ELR (cell line): ENCODE results near the gene PRKCZ.
"Not testable (repeated sequence)": the region's sequence is repeated elsewhere in the genome, so short reads cannot be mapped to it uniquely, and the experiment has no call there.

Source experiments
- DNase-seq: peaks from one replicate; pipeline ENCODE4 v3.0.0-alpha.2; 2015; ENCODE audit warnings: low read depth

PRKCZ gene

GRCh38 chr1:2115008-2115641 lies 64.9 kb downstream of the PRKCZ start:
- no peak for DNase-seq

- DNase-seq = no peak
These were observed 65.6 kb downstream of the PRKCZ start for GRCh38 chr1:2115702-2116341.

DNA sequence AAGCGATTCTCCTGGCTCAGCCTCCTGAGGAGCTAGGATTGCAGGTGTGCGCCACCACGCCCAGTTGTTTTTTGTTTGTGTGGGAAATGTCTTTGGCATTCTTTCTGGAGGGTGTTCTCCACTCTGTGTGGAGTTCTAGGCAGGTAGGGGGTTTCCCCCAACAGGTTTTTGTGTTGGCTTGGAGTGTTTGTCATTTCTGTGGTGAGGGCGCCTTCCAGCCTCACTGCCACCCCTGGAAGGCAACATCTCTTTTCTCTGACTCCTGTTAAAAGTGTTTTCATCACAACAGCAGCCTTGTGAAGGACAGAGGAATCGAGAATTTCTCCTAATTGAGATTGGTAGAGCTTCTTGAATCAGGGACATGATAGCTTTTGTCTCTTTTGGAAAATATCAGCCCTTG lies 69.7 kb downstream of the PRKCZ start:
- DNase-seq = no peak

DNA sequence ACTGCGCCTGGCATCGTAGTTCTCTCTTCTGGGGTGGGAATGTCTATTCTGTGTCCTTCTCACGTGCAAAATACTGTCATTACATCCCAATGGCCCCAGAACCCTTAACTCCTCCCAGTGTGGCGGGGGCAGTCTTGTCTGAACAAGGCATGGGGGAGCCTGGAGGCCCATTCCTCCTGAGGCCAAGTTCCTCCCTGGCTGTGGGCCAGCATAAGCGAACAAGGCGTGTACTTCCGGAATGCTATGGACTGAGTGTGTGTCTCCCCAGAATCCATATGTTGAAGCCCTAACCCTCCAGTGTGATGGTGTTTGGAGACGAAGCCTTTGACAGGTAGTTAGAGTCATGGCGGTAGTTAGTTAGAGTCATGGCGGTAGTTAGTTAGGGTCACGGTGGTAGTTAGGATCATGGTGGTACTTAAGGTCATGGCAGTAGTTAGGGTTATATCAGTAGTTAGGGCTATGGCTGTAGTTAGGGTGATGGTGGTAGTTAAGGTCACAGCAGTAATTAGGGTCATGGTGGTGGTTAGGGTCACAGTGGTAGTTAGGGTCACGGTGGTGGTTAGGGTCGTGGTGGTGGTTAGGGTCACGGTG lies 71.0 kb downstream of the PRKCZ start:
- DNase-seq = no peak

DNA sequence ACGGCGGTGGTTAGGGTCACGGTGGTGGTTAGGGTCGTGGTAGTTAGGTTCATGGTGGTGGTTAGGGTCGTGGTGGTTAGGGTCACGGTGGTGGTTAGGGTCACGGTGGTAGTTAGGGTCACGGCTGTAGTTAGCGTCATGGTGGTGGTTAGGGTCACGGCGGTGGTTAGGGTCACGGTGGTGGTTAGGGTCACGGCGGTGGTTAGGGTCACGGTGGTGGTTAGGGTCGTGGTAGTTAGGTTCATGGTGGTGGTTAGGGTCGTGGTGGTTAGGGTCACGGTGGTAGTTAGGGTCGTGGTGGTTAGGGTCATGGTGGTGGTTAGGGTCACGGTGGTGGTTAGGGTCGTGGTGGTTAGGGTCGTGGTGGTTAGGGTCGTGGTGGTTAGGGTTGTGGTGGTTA lies 71.6 kb downstream of the PRKCZ start:
- DNase-seq = not testable (repeated sequence)

GRCh38 chr1:2124446-2125198 lies 74.4 kb downstream of the PRKCZ start:
- DNase-seq = no peak

- no peak for DNase-seq
These were observed 75.4 kb downstream of the PRKCZ start for GRCh38 chr1:2125350-2126211.

DNA sequence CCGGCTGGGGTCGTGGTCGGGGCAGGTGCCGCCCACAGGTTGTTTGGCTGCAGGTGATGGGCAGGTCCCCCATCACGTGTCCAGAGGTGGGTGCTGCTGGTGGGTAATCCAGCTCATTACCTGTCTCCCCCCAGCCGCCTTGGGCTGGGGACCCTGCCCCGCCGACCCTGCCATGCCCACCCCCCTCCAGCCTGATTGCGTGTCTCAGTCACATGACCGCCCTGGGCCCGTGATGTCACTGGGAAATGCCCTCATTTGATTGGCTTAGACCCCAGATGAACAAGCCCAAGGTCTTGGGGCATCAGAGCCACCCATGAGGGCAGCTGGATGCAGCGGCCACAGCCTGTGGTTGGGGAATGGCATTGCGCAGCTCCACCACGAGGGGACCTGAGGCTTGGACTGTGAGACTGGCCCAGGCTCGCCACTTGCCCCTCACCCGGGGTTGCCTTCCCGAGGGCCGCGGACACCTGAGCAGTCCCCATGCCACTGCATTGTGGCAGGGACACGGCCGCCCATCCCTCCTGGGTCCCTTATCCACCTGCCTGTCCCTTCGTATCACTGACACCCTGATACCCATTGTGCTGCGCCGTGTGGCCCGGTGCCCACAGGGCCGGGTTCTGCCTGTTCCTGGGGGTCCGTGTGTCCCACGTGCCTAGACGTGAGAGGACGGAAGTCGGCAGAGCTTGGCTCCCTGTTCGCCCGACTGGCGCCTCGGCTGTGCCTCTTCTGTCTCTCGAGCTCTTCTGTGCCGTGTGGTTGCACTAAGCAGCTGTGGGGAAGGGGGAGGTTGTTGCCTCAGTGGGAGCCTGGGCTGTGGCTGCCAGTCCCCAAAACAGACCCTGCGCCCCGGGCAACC lies 76.3 kb downstream of the PRKCZ start:
- no peak for DNase-seq

GRCh38 chr1:2127187-2128145 lies 77.3 kb downstream of the PRKCZ start:
- DNase-seq = no peak

- no peak for DNase-seq
These were observed 78.1 kb downstream of the PRKCZ start for GRCh38 chr1:2128189-2128901.

GRCh38 chr1:2129256-2129943 lies 79.2 kb downstream of the PRKCZ start:
- no peak for DNase-seq

- DNase-seq = no peak
These were observed 79.9 kb downstream of the PRKCZ start for GRCh38 chr1:2130156-2130555.

- no peak for DNase-seq
These were observed 80.7 kb downstream of the PRKCZ start for GRCh38 chr1:2130871-2131289.

- DNase-seq = peak; percentile 95
These were observed 82.2 kb downstream of the PRKCZ start for GRCh38 chr1:2132222-2133038.

- peak; percentile 98 for DNase-seq
These were observed 83.0 kb downstream of the PRKCZ start for GRCh38 chr1:2133039-2133878.

DNA sequence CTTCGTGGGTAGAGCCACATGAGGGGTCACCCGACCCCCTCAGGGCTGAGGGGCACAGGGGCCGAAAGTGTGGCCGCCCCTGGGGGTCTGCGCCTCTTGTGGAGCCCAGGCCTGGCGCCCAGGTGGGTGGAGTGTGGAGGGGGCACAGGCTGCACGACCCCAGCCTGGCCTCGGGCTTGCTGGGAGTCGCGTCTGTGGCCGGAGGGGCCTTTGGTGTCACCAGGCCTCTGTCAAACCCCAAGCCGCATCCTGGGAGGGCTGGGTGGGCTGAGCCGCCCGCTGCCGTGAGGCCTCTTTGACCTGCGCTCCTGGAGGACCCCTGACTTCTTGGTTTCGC lies 83.6 kb downstream of the PRKCZ start:
- no peak for DNase-seq

- no peak for DNase-seq
These were observed 84.0 kb downstream of the PRKCZ start for GRCh38 chr1:2134266-2134620.
